Measurements from ENCODE around the gene C22orf42. TPM values are rescaled to one million over a fixed set of nuclear protein-coding genes. Genes with fewer than 3 reads are reported as not detected.
"Not testable (repeated sequence)": the region's sequence is repeated elsewhere in the genome, so short reads cannot be mapped to it uniquely, and the experiment has no call there.

The C22orf42 gene
- total RNA-seq, 1 donor = not detected

- not testable (repeated sequence) for H3K4me2 ChIP-seq (ENCODE audit: insufficient read depth, low read length); H4K20me1 ChIP-seq (ENCODE audit: insufficient read depth, low read length); H3K36me3 ChIP-seq (ENCODE audit: insufficient read depth, low read length); H3K4me3 ChIP-seq (ENCODE audit: insufficient read depth, low read length); H2AFZ ChIP-seq (ENCODE audit: low read length); H3K27me3 ChIP-seq (ENCODE audit: insufficient read depth, low read length); H3K27ac ChIP-seq (ENCODE audit: low read depth, low read length); H3K9me3 ChIP-seq (ENCODE audit: low read depth, low read length); H3K4me1 ChIP-seq (ENCODE audit: insufficient read depth, low read length); H3K79me2 ChIP-seq (ENCODE audit: insufficient read depth, low read length)
- peak; percentile 52 for DNase-seq (ENCODE audit: insufficient read length, low spot score, missing footprints)
Observed at GRCh38 chr22:32135958-32136357, 23.1 kb downstream of the C22orf42 start.

GRCh38 chr22:32134796-32135195 lies 24.3 kb downstream of the C22orf42 start:
- H3K27me3 ChIP-seq (ENCODE audit: insufficient read depth, low read length); DNase-seq (ENCODE audit: insufficient read length, low spot score, missing footprints); H3K4me2 ChIP-seq (ENCODE audit: insufficient read depth, low read length); H3K79me2 ChIP-seq (ENCODE audit: insufficient read depth, low read length); H3K4me3 ChIP-seq (ENCODE audit: insufficient read depth, low read length); H4K20me1 ChIP-seq (ENCODE audit: insufficient read depth, low read length); H2AFZ ChIP-seq (ENCODE audit: low read length); H3K4me1 ChIP-seq (ENCODE audit: insufficient read depth, low read length); H3K27ac ChIP-seq (ENCODE audit: low read depth, low read length); H3K9me3 ChIP-seq (ENCODE audit: low read depth, low read length); H3K36me3 ChIP-seq (ENCODE audit: insufficient read depth, low read length): not testable (repeated sequence)

- Histone ChIP-seq H3K27me3 (ENCODE audit: insufficient read depth, low read length) (no peaks in the 10 kb centered on the region), H3K36me3 (ENCODE audit: insufficient read depth, low read length) (no peaks in the 10 kb centered on the region), H4K20me1 (ENCODE audit: insufficient read depth, low read length) (no peaks in the 10 kb centered on the region), H3K4me3 (ENCODE audit: insufficient read depth, low read length) (no peak overlapping the region), H3K79me2 (ENCODE audit: insufficient read depth, low read length) (no peaks in the 10 kb centered on the region), H3K4me1 (ENCODE audit: insufficient read depth, low read length) (no peaks in the 10 kb centered on the region), H2AFZ (ENCODE audit: low read length) (no peak overlapping the region), H3K27ac (ENCODE audit: low read depth, low read length) (no peak overlapping the region), H3K4me2 (ENCODE audit: insufficient read depth, low read length) (no peak overlapping the region), H3K9me3 (ENCODE audit: low read depth, low read length) (no peaks in the 10 kb centered on the region)
- no peak for DNase-seq (ENCODE audit: insufficient read length, low spot score, missing footprints)
- no peak for TF ChIP-seq CTCF (IDR thresholded peaks at IDR 0.05; ENCODE audit: extremely low read depth, low read depth, low read length)
Observed at GRCh38 chr22:32132783-32133182, 26.3 kb downstream of the C22orf42 start.

- no peak overlapping the region for H3K4me2 ChIP-seq (ENCODE audit: insufficient read depth, low read length)
- no peaks in the 10 kb centered on the region for H3K36me3 ChIP-seq (ENCODE audit: insufficient read depth, low read length)
- H3K4me3 ChIP-seq (ENCODE audit: insufficient read depth, low read length) = no peak overlapping the region
- H3K27me3 ChIP-seq (ENCODE audit: insufficient read depth, low read length) = no peaks in the 10 kb centered on the region
- H3K4me1 ChIP-seq (ENCODE audit: insufficient read depth, low read length) = no peaks in the 10 kb centered on the region
- no peak overlapping the region for H3K27ac ChIP-seq (ENCODE audit: low read depth, low read length)
- no peaks in the 10 kb centered on the region for H3K9me3 ChIP-seq (ENCODE audit: low read depth, low read length)
- no peaks in the 10 kb centered on the region for H4K20me1 ChIP-seq (ENCODE audit: insufficient read depth, low read length)
- DNase-seq (ENCODE audit: insufficient read length, low spot score, missing footprints) = no peak
- H3K79me2 ChIP-seq (ENCODE audit: insufficient read depth, low read length) = no peaks in the 10 kb centered on the region
- H2AFZ ChIP-seq (ENCODE audit: low read length) = no peak overlapping the region
- TF ChIP-seq CTCF (IDR thresholded peaks at IDR 0.05; ENCODE audit: extremely low read depth, low read depth, low read length) = no peak
Observed at GRCh38 chr22:32132126-32132525, 27.0 kb downstream of the C22orf42 start.

GRCh38 chr22:32130464-32130863 lies 28.6 kb downstream of the C22orf42 start:
- no peaks in the 10 kb centered on the region for H3K9me3 ChIP-seq (ENCODE audit: low read depth, low read length)
- no peak overlapping the region for H3K27ac ChIP-seq (ENCODE audit: low read depth, low read length)
- H4K20me1 ChIP-seq (ENCODE audit: insufficient read depth, low read length) = no peaks in the 10 kb centered on the region
- TF ChIP-seq CTCF (IDR thresholded peaks at IDR 0.05; ENCODE audit: extremely low read depth, low read depth, low read length) = no peak
- H3K4me2 ChIP-seq (ENCODE audit: insufficient read depth, low read length) = no peak overlapping the region
- H3K27me3 ChIP-seq (ENCODE audit: insufficient read depth, low read length) = no peaks in the 10 kb centered on the region
- DNase-seq (ENCODE audit: insufficient read length, low spot score, missing footprints) = peak; percentile 39
- no peak overlapping the region for H3K4me3 ChIP-seq (ENCODE audit: insufficient read depth, low read length)
- no peaks in the 10 kb centered on the region for H3K79me2 ChIP-seq (ENCODE audit: insufficient read depth, low read length)
- H2AFZ ChIP-seq (ENCODE audit: low read length) = no peak overlapping the region
- no peaks in the 10 kb centered on the region for H3K4me1 ChIP-seq (ENCODE audit: insufficient read depth, low read length)
- H3K36me3 ChIP-seq (ENCODE audit: insufficient read depth, low read length) = no peaks in the 10 kb centered on the region

Data from osteoblast (primary cell).